C1 segment of cervical spinal cord (tissue), 14 donors: ENCODE results near the gene PRKCA.

Experiments
- DNase-seq, 14 donors: peaks; one replicate each; lab custom pipeline; 2025; lab: John Stamatoyannopoulos, UW

The PRKCA gene

DNA sequence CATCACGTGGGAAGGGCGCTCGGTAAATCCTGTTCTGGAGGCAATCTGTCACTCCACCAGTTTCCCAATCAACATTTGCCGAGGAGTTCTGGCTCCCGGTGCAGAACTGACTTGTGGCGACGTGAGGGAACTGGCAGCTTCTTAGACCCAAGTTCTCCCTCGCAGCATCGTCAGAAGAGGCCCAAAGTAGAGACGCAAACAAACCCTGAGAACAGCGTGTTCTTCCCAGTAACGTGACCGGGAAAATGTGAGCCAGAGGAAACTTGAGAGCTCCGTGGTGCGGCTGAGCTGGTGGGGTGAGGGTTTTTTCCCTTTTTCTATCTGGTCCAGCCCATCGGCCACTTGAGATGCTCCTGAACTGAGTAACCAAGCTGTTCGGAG is 373.6 kb downstream of the PRKCA start:
- DNase-seq, result peak in 1 of 14 donors; percentile 13

DNA sequence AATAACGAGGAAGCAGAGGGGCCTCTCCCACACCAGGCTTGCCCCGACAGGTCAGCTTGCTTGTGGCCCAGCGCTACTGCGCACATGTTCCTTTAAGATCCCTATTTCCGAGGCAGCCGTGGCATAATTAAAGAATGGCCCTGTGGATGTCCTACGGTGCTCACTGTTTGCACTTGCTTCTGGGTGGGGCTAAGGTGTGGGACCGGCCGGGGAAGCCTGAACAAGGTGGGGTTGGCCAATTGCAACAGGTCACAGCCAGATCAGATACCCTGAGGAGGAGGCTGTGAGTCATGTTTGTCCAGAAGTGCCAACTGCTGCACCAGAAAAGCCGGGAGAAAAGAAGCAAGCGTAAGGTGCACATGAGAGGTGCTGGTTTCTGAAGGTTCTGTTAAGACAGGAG is 374.0 kb downstream of the PRKCA start:
- no peak for DNase-seq

GRCh38 chr17:66677201-66677981 is 375.0 kb downstream of the PRKCA start:
- DNase-seq, result no peak

DNA sequence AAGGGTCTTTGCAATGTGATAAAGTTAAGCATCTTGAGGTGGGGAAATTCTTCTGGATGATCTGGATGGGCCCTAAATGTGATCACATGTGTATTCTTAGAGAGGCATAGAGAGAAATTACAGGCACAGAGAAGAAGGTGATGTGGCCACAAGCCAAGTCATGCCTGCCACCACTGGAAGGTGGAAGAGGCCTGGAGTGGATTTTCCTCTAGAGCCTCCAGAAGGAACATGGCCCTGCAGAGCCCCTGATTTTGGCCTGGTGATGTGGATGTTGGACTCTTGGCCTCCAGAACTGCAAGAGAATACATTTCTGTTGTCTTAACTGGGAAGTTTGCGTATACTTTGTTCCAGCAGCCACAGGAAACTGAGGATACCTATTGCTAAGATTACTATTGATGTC is 375.6 kb downstream of the PRKCA start:
- DNase-seq, result no peak

DNA sequence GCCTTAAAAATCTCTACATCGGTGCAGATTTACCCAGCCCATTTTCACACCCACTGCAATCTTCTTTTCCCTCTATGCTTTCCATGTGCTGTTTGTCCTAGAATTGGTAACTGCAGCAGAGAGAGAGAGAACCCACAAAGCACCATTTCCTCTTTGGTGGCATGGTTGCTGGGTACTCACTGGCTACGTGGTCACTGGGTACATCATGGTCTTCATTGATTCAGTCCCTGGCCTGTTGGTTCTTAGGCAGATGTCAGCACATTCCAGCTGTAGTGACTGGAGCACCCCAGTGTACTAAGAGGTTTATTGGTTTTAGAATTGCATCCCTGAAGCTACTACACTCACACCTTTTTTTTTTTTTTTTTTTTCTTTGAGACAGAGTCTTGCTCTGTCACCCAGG is 376.4 kb downstream of the PRKCA start:
- no peak for DNase-seq

DNA sequence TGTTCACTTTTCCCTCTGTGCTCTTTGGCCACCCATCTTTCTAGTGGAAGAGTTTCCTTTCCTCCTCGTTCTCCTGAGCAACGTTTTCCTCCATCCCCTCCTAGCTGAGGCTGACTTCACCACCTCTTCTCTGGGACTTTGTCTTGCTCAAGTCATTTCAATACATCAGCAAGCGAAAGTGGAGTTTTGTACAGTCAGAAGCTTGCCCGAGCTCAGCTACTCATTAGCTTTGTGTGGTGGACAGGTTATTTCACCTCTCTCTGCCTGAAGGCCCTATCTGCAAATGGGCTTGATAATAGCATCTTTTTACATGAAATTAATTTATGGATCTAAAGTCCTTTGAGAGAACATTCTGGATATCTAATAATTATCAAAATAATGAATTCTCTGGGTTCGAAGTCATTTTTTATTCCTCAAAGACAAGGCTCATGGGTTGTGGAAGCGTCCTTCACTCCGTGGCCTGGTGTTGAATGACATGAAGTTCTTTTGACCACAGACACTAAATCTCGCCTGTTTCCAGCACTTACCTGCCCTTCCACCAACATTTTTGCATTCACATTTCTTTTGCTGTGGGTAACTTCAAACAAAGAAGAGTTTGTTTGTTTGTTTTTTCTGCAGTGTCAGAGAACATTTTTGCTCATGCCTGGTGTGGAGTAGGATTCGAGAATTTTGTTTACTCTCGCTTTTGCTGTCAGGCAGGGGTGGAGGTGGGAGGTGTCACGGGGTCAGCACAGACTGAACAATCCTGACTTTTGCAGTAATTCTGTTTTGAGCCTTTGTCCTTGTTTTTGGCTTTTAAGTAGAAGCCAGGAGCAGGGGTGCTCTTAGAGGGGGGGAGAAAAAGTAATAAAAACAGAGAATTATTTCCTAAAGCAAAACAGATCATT is 377.5 kb downstream of the PRKCA start:
- DNase-seq, result no peak

DNA sequence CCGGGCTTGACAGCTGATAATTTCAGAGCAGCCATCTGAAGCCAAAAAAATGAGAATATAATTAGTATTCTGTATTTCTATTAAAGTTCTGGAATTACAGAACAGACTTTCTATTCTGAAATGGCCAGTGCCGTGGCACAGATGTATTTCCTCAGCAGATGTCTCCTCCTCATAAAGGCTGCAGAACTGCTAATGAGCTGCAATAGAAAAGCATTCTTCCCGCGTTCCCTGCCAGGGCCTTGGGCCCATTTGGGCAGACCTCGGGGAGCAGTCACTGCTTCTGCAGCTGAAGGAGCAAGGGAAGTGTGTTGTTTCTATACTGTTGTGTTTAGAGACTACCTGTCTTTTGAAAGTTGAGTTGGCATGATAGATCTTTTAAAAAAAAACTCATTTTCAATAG is 379.9 kb downstream of the PRKCA start:
- no peak for DNase-seq

GRCh38 chr17:66684261-66684660 is 381.8 kb downstream of the PRKCA start:
- no peak for DNase-seq

DNA sequence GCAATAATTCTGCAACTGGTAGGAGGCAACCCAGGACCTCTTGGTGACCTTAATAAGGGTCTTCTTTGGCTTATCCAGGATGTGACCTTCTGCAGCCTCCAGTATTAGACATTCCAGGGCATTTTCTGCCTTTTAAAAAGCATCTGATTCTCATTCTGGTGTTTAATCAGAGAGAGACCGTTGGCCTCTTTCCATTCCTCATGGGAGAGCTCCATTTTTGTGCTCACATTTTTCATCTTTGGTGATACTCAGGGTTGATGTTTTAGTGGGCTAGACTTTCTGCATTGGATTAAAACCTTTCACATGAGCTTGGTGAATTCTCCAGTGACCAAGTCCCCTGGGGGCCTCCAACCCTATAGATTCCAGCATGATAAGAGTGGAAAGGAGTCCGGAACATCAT is 382.3 kb downstream of the PRKCA start:
- no peak for DNase-seq

DNA sequence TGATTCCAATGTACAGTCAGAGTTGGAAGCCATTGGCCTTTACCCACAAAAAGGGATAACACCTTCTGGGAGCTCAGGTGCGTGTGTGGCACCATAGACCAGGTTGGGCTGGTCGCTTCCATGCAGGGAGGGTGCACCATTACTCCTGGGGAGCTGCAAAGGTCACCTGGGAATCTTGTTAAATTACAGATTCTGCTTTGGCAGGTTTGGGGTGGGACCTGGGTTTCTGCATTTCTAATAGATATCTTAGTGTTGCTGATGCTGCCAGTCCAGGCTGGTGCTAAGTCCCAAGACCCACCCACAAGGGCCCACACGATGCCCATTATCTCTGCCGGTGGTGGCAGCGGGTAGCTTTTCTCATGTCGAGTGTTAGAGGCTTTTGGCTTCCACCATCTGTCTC is 384.2 kb downstream of the PRKCA start:
- no peak for DNase-seq

GRCh38 chr17:66687570-66688284 is 385.3 kb downstream of the PRKCA start:
- DNase-seq, result no peak

DNA sequence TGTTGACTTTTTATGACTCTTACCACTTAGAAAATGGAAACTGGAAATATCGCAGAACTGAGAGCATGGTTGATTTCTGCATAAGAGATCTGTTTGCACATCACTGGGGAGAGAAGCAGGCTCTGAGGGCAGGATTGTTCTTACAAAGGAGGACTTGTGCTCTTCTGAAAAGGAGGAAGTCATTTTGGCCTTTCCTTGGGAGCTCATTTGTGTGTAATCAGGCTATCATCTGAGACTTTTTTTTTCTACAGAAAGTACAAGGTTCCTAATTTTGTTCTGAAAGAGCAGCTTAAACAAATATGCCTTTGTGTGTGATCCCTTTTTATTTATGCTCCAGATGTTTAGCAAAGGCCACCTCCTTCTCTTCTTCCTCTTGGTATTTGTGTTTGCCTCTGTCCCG is 386.8 kb downstream of the PRKCA start:
- DNase-seq, result no peak

DNA sequence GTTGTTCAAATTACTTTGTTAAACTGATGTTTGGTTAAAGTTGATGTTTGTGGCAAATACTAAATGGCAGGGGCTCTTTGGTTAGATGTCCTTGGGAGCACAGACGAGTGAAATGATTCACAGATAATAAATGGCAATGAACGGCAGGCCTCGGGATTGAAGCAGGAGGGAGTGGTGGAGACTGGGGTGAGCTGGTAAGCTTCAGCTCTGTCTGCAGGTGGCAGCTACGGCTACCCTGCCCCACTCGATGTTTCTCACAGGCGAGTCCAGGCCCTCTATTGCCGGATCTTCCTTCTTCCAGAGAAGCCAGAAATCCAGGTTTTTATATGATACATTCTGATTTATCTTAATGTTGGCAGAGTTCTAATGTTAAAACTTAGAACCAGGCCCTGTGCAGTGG is 387.8 kb downstream of the PRKCA start:
- no peak for DNase-seq

GRCh38 chr17:66691644-66692420 is 389.4 kb downstream of the PRKCA start:
- DNase-seq, result peak in 1 of 14 donors; percentile 21

GRCh38 chr17:66692421-66692690 is 389.9 kb downstream of the PRKCA start:
- DNase-seq, result no peak

GRCh38 chr17:66695098-66695497 is 392.7 kb downstream of the PRKCA start:
- no peak for DNase-seq

DNA sequence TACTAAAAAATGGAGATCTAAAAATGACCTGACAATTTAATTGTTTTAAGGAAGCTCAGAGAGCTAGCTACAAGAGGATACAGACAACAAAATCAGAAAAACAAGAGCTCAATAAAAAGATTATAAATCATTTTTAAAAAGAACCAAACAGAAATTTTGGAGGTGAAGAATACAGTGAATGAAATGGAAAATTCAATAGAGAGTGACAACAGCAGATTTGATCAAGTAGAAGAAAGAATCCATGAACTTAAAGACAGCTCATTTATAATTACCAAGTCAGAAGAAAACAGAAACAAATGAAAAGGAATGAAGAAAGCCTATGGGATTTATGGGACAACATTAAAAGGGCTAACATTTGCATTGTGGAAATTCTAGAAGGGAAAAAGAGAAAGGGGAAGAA is 395.9 kb downstream of the PRKCA start:
- DNase-seq, result no peak

DNA sequence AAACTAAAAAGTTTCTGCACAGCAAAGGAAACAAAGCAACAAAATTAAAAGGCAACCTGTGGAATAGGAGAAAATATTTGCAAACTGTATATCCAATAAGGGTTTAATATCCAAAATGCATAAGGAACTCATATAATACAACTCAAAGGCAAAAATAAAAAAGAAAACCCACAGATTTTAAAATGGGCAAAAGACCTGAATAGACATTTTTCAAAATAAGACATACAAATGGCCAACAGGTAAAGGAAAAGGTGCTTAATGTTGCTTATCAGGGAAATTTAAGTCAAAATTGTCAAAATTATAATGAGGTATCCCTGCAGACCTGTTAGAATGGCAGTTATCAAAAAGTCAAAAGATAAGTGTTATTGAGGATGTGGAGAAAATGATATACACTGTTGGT is 399.0 kb downstream of the PRKCA start:
- DNase-seq, result no peak

- DNase-seq, result no peak
Measured at GRCh38 chr17:66702106-66702936, 399.9 kb downstream of the PRKCA start.

DNA sequence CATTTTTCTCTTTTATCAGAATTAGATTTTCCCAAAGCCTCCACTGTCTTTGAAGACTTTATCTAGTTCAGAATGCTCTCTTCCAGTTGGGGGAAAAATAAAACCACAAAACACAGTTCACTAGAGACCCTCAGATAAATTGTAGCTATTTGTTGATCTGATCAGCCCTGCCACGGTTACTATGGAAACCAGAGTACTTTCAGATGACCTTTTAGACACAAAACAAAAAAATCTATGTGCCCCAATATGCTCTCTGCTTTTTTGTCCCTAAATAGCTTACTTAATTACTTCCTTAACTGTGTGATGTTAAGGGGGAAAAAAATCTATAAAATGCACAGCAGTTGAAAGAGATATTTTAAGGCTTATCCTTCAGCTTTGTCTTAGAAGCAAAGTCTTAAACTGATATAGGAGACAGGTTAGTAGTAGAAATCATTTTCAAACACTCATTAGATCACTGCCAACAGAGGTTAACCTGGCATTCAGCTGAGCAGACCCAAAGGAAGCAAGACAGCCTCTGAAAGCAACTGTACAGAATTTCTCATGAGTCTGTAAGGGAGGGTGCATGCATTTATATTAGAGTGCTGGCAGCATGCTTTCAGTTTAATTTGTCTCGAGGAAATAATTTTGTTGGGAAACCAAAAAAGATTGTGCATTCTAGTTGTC is 402.6 kb downstream of the PRKCA start:
- no peak for DNase-seq
